ENCODE results near the gene ME3. TPM values are rescaled to one million over a fixed set of nuclear protein-coding genes. Genes with fewer than 3 reads are reported as not detected.

Gene ME3
- total RNA-seq, 2 experiments from 2014 or later: 0.79 to 1.2 TPM

DNA sequence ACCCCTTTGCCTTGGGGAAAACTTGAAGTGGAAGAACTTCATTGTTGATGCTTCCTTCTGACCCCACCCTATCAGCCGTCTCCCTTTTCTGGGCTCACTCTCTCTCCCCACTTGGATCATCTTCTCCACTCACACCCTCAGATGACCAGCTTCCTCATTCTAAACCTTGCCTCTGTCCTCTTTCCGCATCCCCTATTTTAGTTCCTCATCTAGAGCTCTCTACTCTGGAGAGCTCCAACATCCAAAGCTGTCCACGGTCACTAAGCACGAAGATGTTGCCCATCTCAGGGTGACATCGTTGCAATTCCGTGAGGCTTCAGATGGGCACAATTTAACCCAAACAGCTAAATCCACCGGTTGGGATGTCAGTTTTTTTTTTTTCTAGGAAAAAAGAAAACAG lies 31.6 kb upstream of the ME3 start:
- H3K27ac Mint-ChIP-seq: no peak overlapping the region
- ATAC-seq (ENCODE audit: low read depth) (no peak), DNase-seq (no peak)
- no peak overlapping the region for H3K4me3 Mint-ChIP-seq
- H3K36me3 Mint-ChIP-seq: no peaks in the 10 kb centered on the region
- peaks cover 3% of the 10 kb centered on the region for H3K9me3 Mint-ChIP-seq
- POLR2A ChIA-PET: no interaction called here
- H3K27me3 Mint-ChIP-seq: peaks cover 18% of the 10 kb centered on the region
- no peaks in the 10 kb centered on the region for H3K4me1 Mint-ChIP-seq

DNA sequence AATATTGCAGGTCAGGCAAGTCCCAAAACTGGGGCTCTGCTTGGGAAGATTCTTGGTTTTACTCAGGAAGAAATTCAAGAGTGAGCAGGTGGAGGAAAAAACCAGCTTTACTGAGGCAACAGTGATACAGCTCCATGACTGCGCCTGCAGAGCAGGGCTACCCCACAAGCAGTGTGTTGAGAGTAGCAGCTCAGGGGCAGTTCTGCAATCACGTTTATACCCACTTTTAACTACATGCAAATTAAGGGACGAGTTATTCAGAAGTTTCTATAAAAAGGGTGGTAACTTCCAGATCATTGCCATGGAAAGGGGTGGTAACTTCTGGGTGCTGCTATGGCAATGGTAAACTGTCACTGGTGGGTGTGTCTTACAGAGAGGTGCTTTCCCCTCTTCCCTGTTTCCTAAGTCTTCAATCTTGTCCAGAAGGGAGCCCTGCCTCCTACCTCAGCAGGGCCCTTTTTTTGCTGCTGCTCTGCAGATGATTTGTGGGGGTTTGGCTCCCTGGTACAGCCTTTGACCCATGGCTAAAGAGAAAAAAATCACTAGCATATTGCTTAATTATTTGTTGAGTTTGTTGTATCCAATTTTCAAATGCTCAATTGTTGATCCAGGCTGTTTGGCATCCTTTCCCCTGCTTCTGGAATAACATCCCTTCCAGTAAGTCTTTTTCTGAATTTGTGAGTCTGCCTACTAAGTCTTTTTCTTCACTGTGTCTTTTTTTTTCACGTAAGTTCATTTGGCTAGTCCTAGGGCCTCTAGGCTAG lies 30.0 kb upstream of the ME3 start:
- Mint-ChIP-seq H3K4me1 (no peaks in the 10 kb centered on the region), H3K36me3 (no peaks in the 10 kb centered on the region), H3K27ac (no peak overlapping the region), H3K9me3 (no peaks in the 10 kb centered on the region), H3K4me3 (no peak overlapping the region), H3K27me3 (peaks cover 11% of the 10 kb centered on the region)
- DNase-seq (no peak), ATAC-seq (ENCODE audit: low read depth) (no peak)
- POLR2A ChIA-PET: no interaction called here

DNA sequence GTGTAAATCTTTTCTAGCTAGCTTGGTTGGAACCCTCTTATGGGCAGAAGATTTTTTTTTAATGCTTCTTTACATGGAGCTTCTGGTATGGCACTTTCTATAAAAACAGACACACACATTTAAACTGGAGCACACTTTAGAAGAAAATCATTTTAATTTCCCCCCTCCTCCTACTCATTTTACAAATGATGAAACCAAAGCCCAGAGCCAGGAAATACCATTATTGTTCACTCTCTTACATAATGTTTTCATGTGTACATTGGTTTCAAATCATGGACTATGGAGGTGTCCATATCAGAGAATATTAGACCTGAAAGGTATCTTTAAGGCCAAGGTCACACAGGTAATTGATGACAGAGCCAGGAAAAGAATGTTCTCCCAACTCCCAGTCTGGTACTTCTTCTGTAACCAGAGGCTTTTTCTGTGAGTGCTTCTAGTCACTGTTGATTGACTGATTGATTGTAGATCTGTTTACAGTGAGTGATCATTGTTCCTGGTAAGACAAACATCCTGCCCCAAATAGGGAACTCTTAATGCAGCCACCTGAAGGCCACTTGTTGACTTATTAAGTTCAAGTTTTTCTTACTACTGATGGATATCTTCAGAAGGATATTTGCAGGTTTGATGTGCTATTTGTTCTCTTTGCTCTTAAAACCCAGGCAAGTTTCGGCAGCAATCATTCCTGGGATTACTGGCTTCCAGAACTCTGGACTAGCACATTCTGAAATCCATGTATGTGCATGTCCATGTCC lies 26.8 kb upstream of the ME3 start:
- no peaks in the 10 kb centered on the region for H3K9me3 Mint-ChIP-seq
- no peak overlapping the region for H3K4me3 Mint-ChIP-seq
- POLR2A ChIA-PET: no interaction called here
- H3K27me3 Mint-ChIP-seq: peaks cover 12% of the 10 kb centered on the region
- DNase-seq (no peak), ATAC-seq (ENCODE audit: low read depth) (no peak)
- no peaks in the 10 kb centered on the region for H3K36me3 Mint-ChIP-seq
- no peak overlapping the region for H3K27ac Mint-ChIP-seq
- H3K4me1 Mint-ChIP-seq: no peaks in the 10 kb centered on the region

- no peaks in the 10 kb centered on the region for H3K9me3 Mint-ChIP-seq
- H3K36me3 Mint-ChIP-seq: no peaks in the 10 kb centered on the region
- POLR2A ChIA-PET: no interaction called here
- no peak overlapping the region for H3K4me3 Mint-ChIP-seq
- ATAC-seq (ENCODE audit: low read depth): no peak
- DNase-seq: no peak
- no peaks in the 10 kb centered on the region for H3K4me1 Mint-ChIP-seq
- H3K27me3 Mint-ChIP-seq: peaks cover 9% of the 10 kb centered on the region
- H3K27ac Mint-ChIP-seq: no peak overlapping the region
These were observed 26.2 kb upstream of the ME3 start for GRCh38 chr11:86698639-86699038.

GRCh38 chr11:86696451-86696850 lies 24.0 kb upstream of the ME3 start:
- Mint-ChIP-seq H3K36me3 (no peaks in the 10 kb centered on the region), H3K27ac (no peak overlapping the region), H3K27me3 (peaks cover 6% of the 10 kb centered on the region), H3K4me3 (no peak overlapping the region), H3K9me3 (no peaks in the 10 kb centered on the region), H3K4me1 (no peaks in the 10 kb centered on the region)
- POLR2A ChIA-PET: no interaction called here
- ATAC-seq (ENCODE audit: low read depth): no peak
- no peak for DNase-seq

DNA sequence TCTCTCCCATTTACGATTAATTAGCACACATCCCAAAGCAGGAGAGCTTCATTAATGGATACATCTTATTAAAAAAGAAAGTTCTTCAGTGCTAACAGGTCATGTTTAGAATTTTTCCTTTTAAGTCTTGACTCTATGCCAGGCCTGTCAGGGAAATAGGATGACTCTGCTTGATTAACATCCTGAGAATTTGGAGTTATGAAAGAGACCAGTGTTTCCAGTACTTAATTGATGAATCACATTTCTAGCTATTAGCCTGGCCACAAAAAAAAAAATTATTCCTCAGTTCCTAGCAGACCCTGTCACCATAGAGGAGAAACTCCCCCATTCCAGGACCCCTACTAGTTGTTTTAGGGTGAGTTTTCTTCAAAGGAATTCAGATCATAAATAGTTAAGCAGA lies 23.6 kb upstream of the ME3 start:
- no peaks in the 10 kb centered on the region for H3K9me3 Mint-ChIP-seq
- H3K27me3 Mint-ChIP-seq: peaks cover 6% of the 10 kb centered on the region
- no peak overlapping the region for H3K27ac Mint-ChIP-seq
- no peaks in the 10 kb centered on the region for H3K36me3 Mint-ChIP-seq
- H3K4me3 Mint-ChIP-seq: no peak overlapping the region
- POLR2A ChIA-PET: no interaction called here
- DNase-seq (no peak), ATAC-seq (ENCODE audit: low read depth) (no peak)
- no peaks in the 10 kb centered on the region for H3K4me1 Mint-ChIP-seq

GRCh38 chr11:86695373-86695772 lies 23.0 kb upstream of the ME3 start:
- Mint-ChIP-seq H3K4me1 (no peaks in the 10 kb centered on the region), H3K27ac (no peak overlapping the region), H3K4me3 (no peak overlapping the region), H3K27me3 (peaks cover 6% of the 10 kb centered on the region), H3K9me3 (no peaks in the 10 kb centered on the region), H3K36me3 (no peaks in the 10 kb centered on the region)
- POLR2A ChIA-PET: no interaction called here
- ATAC-seq (ENCODE audit: low read depth) (no peak), DNase-seq (no peak)

DNA sequence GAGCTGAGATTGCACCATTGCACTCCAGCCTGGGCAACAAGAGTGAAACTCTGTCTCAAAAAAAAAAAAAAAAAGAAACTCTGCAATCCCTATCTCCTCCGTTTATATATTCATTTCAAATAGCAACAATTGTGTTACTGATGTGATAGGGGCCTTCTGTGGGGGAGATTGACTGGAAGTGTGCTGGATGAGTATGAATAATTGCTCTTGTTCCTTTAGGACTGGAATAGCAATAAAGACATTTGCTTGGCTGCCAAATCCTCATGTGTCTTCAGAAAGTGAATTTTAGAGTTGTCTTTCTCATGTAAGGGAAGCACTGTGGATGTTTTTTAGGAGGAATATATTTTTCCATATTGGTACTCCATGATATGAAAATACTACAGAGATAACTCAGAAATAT lies 21.1 kb upstream of the ME3 start:
- Mint-ChIP-seq H3K36me3 (no peaks in the 10 kb centered on the region), H3K27me3 (peaks cover 6% of the 10 kb centered on the region), H3K9me3 (no peaks in the 10 kb centered on the region), H3K4me3 (no peak overlapping the region), H3K27ac (no peak overlapping the region), H3K4me1 (no peaks in the 10 kb centered on the region)
- ATAC-seq (ENCODE audit: low read depth) (no peak), DNase-seq (no peak)
- POLR2A ChIA-PET: no interaction called here

GRCh38 chr11:86692746-86693145 lies 20.3 kb upstream of the ME3 start:
- POLR2A ChIA-PET: no interaction called here
- Mint-ChIP-seq H3K4me1 (no peaks in the 10 kb centered on the region), H3K4me3 (no peak overlapping the region), H3K9me3 (no peaks in the 10 kb centered on the region), H3K27me3 (peaks cover 6% of the 10 kb centered on the region), H3K27ac (no peak overlapping the region), H3K36me3 (no peaks in the 10 kb centered on the region)
- DNase-seq (no peak), ATAC-seq (ENCODE audit: low read depth) (no peak)

DNA sequence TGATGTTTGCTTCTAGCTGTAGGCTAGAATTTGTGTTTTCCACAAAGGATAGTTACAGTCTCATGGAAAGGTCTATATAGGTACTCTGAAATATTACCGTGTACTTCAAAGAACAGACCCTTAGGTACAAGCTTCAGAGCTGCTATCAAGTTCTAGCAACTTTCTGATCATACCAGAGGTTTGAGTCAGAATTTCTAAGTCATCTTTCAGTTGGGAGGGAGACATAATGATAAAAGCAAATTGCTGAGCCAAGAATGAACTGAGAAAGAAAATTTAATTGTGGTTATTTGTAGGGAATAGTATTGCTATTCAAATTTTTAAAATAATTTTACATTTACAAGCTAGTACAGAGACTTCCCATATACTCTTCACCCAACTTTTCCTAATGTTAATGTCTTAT lies 19.9 kb upstream of the ME3 start:
- Mint-ChIP-seq H3K4me1 (no peaks in the 10 kb centered on the region), H3K36me3 (no peaks in the 10 kb centered on the region), H3K27ac (no peak overlapping the region), H3K27me3 (peaks cover 6% of the 10 kb centered on the region), H3K9me3 (no peaks in the 10 kb centered on the region), H3K4me3 (no peak overlapping the region)
- ATAC-seq (ENCODE audit: low read depth) (no peak), DNase-seq (no peak)
- POLR2A ChIA-PET: no interaction called here

- Mint-ChIP-seq H3K27me3 (peaks cover under 1% of the 10 kb centered on the region), H3K4me3 (no peak overlapping the region), H3K27ac (no peak overlapping the region), H3K36me3 (no peaks in the 10 kb centered on the region), H3K9me3 (no peaks in the 10 kb centered on the region), H3K4me1 (no peaks in the 10 kb centered on the region)
- ATAC-seq (ENCODE audit: low read depth) (no peak), DNase-seq (no peak)
- POLR2A ChIA-PET: no interaction called here
These were observed 16.2 kb upstream of the ME3 start for GRCh38 chr11:86688398-86689179.

GRCh38 chr11:86687185-86687778 lies 14.9 kb upstream of the ME3 start:
- Mint-ChIP-seq H3K27ac (no peak overlapping the region), H3K9me3 (no peaks in the 10 kb centered on the region), H3K4me3 (no peak overlapping the region), H3K36me3 (no peaks in the 10 kb centered on the region), H3K27me3 (peaks cover 1% of the 10 kb centered on the region), H3K4me1 (no peaks in the 10 kb centered on the region)
- ATAC-seq (ENCODE audit: low read depth): no peak
- no peak for DNase-seq
- POLR2A ChIA-PET: no interaction called here

DNA sequence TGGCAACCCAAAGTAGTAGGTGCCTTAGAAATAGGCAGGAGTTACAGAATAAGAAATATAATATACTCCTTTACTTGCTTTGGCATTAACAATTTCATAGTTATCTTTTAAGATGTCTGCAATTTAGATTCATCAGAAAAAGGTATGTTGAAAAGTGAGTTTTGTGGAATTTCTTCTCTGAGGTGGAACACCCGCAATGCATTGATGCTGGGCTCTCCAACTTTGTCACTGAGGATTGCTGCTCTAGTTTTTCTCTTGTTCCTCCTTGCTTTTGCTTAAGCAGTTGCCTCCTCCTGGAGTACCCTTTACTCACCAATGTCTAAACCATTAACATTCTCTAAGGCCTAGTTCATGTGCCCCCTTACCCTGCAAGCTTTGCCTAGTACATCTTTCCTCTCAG lies 14.1 kb upstream of the ME3 start:
- Mint-ChIP-seq H3K27me3 (peaks cover 1% of the 10 kb centered on the region), H3K4me3 (no peak overlapping the region), H3K27ac (no peak overlapping the region), H3K4me1 (no peaks in the 10 kb centered on the region), H3K9me3 (no peaks in the 10 kb centered on the region), H3K36me3 (no peaks in the 10 kb centered on the region)
- DNase-seq (no peak), ATAC-seq (ENCODE audit: low read depth) (no peak)
- POLR2A ChIA-PET: no interaction called here

GRCh38 chr11:86681483-86681756 lies 9.0 kb upstream of the ME3 start:
- DNase-seq (no peak), ATAC-seq (ENCODE audit: low read depth) (no peak)
- Mint-ChIP-seq H3K27ac (no peak overlapping the region), H3K4me1 (no peaks in the 10 kb centered on the region), H3K27me3 (peaks cover 7% of the 10 kb centered on the region), H3K36me3 (no peaks in the 10 kb centered on the region), H3K4me3 (no peak overlapping the region), H3K9me3 (no peaks in the 10 kb centered on the region)
- POLR2A ChIA-PET: no interaction called here

Data from activated naive CD8-positive, alpha-beta T cell treated with anti-CD3 and anti-CD28 coated beads, Interleukin-2, amount 10 ng/mL, durations not matched to agents 7 days and 5 days (primary cell).